Activated effector memory CD4-positive, alpha-beta T cell treated with Interleukin-2 at 50 U/mL for 16 hours (primary cell): Measurements from ENCODE around the gene QPCTL.

Source experiments
- DNase-seq: peaks from one replicate; pipeline ENCODE4 v3.0.0-alpha.2; 2020

QPCTL gene

GRCh38 chr19:45692187-45693105 is at the start of gene QPCTL:
Gene QPCTL, plus strand, starts transcription at chr19:45692666. Its CDS starts 38 bp downstream, at chr19:45692704.
- DNase-seq = peak; percentile 95

GRCh38 chr19:45643024-45643926 is 49.2 kb upstream of the QPCTL start:
- DNase-seq = peak; percentile 83

GRCh38 chr19:45643927-45644771 is 48.3 kb upstream of the QPCTL start:
- no peak for DNase-seq

GRCh38 chr19:45645068-45645630 is 47.3 kb upstream of the QPCTL start:
- no peak for DNase-seq

DNA sequence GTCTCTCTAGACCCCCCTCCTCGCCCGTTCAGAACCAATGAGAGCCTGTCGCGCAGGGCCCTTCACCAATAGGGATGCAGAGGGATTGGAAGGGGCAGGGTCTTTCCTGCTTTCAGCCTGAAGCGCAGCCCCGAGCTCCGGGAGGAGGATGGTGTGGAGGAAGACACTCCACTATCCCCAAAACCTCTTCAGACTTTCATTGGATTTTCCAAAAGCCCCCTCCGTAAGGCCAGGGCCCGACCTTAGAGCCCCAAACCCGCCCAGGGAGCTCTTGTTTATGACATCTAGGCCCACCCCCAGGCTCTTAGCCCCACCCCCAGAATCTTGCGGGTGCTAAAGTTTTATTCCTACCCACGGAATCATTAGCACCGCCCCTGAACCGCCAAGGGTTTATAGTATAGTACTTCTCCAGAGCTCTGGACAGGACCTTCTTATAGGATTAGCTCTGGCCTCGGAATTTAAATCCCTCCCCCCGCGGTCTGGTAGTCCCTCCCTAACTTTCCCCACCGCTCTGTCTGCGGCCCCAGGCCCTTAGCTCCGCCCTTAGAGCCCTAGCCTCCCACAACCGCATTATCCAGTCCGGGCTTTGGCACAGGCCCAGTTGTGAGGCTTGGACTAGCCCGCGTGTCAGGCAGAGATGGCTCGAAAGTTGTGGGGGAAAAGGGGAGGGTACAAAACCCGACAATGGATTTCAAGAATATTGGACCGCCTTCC is 46.7 kb upstream of the QPCTL start:
- peak; percentile 63 for DNase-seq

DNA sequence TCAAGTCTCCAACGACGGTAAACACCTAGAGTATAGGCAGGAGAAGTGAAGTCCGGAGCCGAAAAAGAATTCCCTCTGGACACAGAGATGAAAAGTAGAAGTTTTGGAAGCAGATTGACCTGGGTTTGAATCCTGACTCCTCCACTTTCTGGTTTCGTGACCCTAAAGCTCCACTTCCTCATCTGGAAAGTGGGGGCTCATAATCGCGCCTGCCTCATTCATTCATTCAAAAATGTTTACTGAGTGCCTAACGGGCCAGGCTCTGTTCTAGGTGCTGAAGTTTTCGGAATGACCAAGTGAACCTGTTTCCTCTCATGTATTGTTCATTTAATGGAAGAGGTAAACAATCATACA is 46.1 kb upstream of the QPCTL start:
- DNase-seq = no peak

GRCh38 chr19:45650722-45651121 is 41.7 kb upstream of the QPCTL start:
- no peak for DNase-seq

DNA sequence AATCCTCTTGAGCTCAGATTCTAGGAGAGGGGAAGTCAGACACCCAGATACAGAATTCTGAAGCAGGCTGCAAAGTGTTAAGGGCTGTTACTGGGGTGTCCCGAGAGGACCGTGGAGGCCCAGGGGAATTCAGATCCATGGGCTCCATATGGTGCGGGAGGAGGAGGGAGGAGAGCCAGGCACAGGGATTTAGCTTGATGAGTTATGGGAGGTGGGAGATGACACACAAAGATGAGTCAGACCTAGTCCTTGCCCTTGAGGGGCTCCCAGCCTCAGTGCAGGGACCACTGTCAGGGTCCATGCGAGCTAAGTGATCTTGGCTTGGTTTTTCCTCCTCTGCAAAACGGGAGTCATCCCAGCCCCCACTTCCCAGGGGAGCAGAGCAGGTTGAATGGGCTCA is 38.8 kb upstream of the QPCTL start:
- DNase-seq = no peak

GRCh38 chr19:45655073-45655472 is 37.4 kb upstream of the QPCTL start:
- DNase-seq = no peak

- DNase-seq = no peak
Observed at GRCh38 chr19:45657520-45658167, 34.8 kb upstream of the QPCTL start.

DNA sequence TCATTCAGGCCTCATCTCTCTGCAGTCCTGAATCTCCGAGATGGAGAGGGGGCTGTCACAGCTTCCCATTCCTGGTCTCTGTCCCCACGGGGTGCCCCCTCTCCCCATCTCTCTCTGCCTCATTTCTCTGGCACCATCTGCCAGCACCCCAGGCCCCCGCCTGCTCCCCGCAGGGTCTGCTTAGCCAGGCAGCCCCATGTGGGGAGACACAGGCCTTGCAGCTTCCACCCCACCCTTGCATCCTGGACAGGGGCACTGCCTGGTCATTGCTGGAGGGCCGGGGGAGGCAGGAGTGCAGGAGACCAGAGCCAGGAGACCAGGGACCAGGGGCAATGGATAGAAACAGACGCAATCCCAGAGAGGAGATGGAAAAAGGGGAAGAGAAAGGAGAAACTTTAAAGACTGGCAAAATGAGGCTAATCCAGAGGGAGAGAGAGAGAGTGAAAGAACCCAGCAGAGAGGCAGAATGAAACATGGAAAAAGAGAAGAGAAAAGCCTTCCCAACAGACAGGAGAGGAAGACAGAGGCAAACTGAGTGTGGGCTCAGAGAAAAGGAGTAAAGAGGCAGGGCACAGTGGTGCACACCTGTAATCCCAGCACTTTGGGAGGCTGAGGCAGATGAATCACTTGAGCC is 33.3 kb upstream of the QPCTL start:
- DNase-seq = no peak

GRCh38 chr19:45660636-45661035 is 31.8 kb upstream of the QPCTL start:
- DNase-seq = no peak

- DNase-seq = no peak
Observed at GRCh38 chr19:45663800-45664199, 28.7 kb upstream of the QPCTL start.

DNA sequence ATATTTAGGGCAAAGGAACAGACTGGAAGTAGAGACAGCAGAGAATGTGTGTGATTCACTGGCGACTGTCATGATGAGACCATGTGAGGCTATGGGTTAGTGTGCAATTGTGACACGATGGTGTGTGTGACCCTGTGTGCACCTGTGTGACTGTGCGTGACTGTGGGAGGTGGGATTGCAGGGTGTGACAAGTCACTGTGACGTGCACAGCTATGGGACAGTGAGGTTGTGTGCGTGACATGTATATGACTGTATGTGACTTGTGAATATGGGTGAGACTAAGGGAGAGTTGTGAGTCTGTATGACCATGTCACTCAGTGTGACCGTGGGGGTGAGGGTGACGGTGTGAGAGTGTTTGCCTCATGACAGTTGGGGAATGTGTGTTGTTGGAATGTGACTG is 27.9 kb upstream of the QPCTL start:
- DNase-seq = no peak

GRCh38 chr19:45667620-45668341 is 24.7 kb upstream of the QPCTL start, which contains the start of gene GIPR:
Gene GIPR, plus strand, starts transcription at chr19:45668221. Its CDS starts 1,300 bp downstream, at chr19:45669521.
- DNase-seq = no peak

GRCh38 chr19:45668342-45668871 is 24.1 kb upstream of the QPCTL start:
- DNase-seq = no peak

- DNase-seq = no peak
Observed at GRCh38 chr19:45670670-45671453, 21.6 kb upstream of the QPCTL start.

DNA sequence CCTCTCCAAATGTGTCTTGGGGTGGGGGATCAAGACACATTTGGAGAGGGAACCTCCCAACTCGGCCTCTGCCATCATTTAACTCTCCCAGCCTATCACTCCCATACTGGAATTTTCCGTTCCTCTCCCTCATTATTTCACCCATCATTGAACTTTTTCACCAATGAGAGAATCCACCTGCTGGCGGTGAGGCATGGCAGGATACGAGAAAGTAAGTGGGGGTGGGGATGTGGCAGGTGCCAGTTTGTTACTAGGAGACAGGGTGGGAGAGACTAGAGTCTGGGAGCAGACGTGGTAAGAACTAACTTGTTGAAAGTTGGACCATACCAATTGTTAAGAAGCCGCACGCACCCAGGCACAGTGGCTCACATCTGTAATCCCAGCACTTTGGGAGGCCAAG is 17.5 kb upstream of the QPCTL start:
- DNase-seq = no peak

DNA sequence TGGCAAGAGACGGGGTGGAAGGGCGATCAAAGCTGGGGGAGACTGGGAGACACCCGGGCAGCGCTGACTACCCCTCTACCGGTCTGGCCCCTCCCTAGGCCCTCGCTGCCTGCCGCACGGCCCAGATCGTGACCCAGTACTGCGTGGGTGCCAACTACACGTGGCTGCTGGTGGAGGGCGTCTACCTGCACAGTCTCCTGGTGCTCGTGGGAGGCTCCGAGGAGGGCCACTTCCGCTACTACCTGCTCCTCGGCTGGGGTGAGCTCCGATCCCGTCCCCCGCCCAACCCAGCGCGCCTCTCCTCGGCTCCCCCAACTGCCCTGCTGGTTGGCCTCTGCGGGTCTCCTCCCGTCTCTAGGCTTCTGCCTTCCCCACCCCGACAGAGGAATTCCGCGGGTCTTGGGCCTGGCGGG is 15.6 kb upstream of the QPCTL start:
- no peak for DNase-seq
